Glutamatergic neuron (in vitro differentiated cells): ENCODE data around the gene TRPM1. TPM values are rescaled to one million over a fixed set of nuclear protein-coding genes. Genes with fewer than 3 reads are reported as not detected.
A peak's percentile ranks its signal among the peaks of the same experiment; 100 is the strongest.

Experiments
- DNase-seq: peaks from one replicate; pipeline ENCODE4 v3.0.0; 2022
- H3K27ac Mint-ChIP-seq: one replicate; pipeline ENCODE4 v1.8.0; 2020; ENCODE audit warnings: mild to moderate bottlenecking, mixed read lengths, inconsistent platforms; ENCODE audit not compliant: unreplicated experiment
- H3K27me3 Mint-ChIP-seq: one replicate; pipeline ENCODE4 v1.8.0; 2020; ENCODE audit warnings: mild to moderate bottlenecking, moderate library complexity, mixed read lengths, inconsistent platforms; ENCODE audit not compliant: unreplicated experiment
- H3K36me3 Mint-ChIP-seq: one replicate; pipeline ENCODE4 v1.8.0; 2020; ENCODE audit warnings: mild to moderate bottlenecking, mixed read lengths, inconsistent platforms; ENCODE audit not compliant: unreplicated experiment
- H3K4me1 Mint-ChIP-seq: one replicate; pipeline ENCODE4 v1.8.0; 2020; ENCODE audit warnings: mild to moderate bottlenecking, low read depth, mixed read lengths, inconsistent platforms; ENCODE audit not compliant: unreplicated experiment
- H3K4me3 Mint-ChIP-seq: one replicate; pipeline ENCODE4 v1.8.0; 2020; ENCODE audit warnings: mild to moderate bottlenecking, mixed read lengths, inconsistent platforms; ENCODE audit not compliant: unreplicated experiment
- H3K9me3 Mint-ChIP-seq: one replicate; pipeline ENCODE4 v1.8.0; 2020; ENCODE audit warnings: mild to moderate bottlenecking, moderate library complexity, mixed read lengths, inconsistent platforms; ENCODE audit not compliant: unreplicated experiment
- CTCF ChIP-seq: fragments of 200-600 bp; sonication (generic); IDR thresholded peaks from one replicate; pipeline ENCODE4 v1.5.0; 2021; ENCODE audit not compliant: partially characterized antibody, unreplicated experiment
- microRNA-seq: library from miRNA; unstranded; fragments of <30 nt; microRNA quantifications from one replicate; pipeline ENCODE4, GENCODE V29; 2020; ENCODE audit not compliant: unreplicated experiment
- total RNA-seq: library from RNA; stranded (reverse); fragmentation: NEBNext Ultra II Directional; extraction: Animal tissue kit (Norgen Biotek cat#: 25700); gene quantifications from one replicate; pipeline ENCODE4 v1.2.1, GENCODE V29; 2021; ENCODE audit not compliant: unreplicated experiment

TRPM1 gene
- total RNA-seq, 1 donor from 2014 or later, result not detected

- no peak for DNase-seq
- H3K27ac Mint-ChIP-seq, result no peak overlapping the region
- H3K4me3 Mint-ChIP-seq, result no peak overlapping the region
- peaks cover 3% of the 10 kb centered on the region for H3K9me3 Mint-ChIP-seq
- H3K4me1 Mint-ChIP-seq, result peaks cover 14% of the 10 kb centered on the region
- H3K36me3 Mint-ChIP-seq, result peaks cover 16% of the 10 kb centered on the region
- no peaks in the 10 kb centered on the region for H3K27me3 Mint-ChIP-seq
- TF ChIP-seq CTCF, result no peak
Measured at GRCh38 chr15:30953731-30954378, 147.7 kb downstream of the TRPM1 start.

- Mint-ChIP-seq H3K27ac (no peak overlapping the region), H3K4me1 (peaks cover 12% of the 10 kb centered on the region), H3K36me3 (peaks cover 15% of the 10 kb centered on the region), H3K27me3 (no peaks in the 10 kb centered on the region), H3K4me3 (no peak overlapping the region), H3K9me3 (peaks cover 3% of the 10 kb centered on the region)
- DNase-seq, result no peak
- TF ChIP-seq CTCF, result no peak
Measured at GRCh38 chr15:30953183-30953582, 148.3 kb downstream of the TRPM1 start.

Small RNAs within 50 kb of the gene (microRNA-seq; reads per million reads assigned to microRNA genes)
- gene MIR211, result 9.1 reads per million, percentile 45 among the genes with 10 or more reads in this experiment

Other genes starting within 250 kb of the TRPM1 start
- gene FAN1, start 197.8 kb downstream of the TRPM1 start, total RNA-seq, result 22.9 TPM
- gene MTMR10, start 110.1 kb downstream of the TRPM1 start, total RNA-seq, result 17.1 TPM
- 141 TPM for gene KLF13, start 225.1 kb upstream of the TRPM1 start, total RNA-seq